ENCODE data around the gene NID1.
"Not testable (repeated sequence)": the region's sequence is repeated elsewhere in the genome, so short reads cannot be mapped to it uniquely, and the experiment has no call there.

The NID1 gene

DNA sequence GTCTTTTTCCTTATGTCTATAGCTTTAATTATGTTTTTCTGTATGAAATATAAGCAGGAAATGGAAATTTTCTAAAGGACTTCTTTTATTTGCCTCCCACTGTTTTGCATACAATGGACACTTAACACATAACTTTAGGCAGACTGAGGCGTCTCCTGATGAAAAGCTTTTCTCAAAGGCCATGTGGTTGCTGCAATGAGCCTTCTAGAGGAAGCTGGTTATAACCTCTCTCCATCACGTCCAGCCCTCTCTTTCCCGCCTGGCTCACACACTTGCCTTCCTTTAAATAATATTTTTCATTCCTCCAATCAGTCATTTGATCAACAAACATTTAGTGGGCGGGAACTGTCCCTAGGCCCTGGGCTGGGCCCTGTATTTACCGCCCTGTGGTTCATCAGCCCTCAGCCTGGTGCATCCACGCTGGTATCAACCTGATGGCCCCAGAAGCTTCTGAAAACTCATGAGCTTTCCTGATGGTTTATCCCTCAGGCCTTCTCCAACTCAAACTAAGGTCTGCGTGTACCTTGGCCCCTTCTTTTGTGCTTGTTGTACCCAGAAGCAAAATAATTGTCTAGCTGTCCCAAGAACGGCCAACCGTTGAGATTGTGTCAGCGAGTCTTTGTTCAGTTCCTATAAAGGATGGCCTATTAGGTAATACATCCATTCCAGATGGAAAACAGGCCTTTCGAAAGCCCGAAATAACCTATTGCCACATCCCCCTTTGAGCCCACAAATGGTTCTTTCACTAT, 122.8 kb downstream of the NID1 start:
- DNase-seq (ENCODE audit: extremely low read depth in 1 of 2, low read depth in 1 of 2) = no peak

DNA sequence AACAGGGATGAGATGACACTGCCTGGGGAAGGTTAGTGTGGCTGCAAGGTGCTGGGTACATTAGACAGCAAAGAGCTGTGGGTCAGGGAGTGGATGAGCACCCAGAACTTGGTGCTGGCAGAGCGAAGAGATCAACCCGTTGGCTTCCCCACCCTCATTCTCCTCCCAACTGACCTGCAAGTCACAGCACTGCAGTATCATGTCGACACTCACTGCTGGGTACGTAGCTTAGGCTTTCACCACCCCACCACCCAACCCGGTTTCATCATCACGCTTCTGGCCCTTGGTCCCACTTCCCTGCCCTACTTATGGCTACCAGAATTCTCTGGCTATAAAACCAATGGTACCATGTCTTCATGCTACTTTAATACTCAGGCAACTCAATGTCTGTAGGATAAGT, 124.6 kb downstream of the NID1 start:
- DNase-seq (ENCODE audit: extremely low read depth in 1 of 2, low read depth in 1 of 2) = no peak

DNA sequence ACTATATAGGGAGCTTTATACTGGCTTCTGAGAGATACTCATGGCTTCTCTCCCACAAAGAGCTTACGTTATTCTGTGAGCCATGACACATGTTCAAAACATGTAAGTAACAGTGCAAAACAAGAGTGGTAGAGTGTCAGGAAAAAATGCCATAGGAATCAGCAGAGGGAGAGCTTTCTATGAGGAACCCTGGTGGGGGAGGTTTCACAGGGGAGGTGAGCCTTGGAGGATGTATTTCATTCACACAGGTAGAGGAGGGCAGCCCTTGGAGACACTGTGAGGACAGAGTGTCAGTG, 125.5 kb downstream of the NID1 start:
- no peak for DNase-seq (ENCODE audit: extremely low read depth in 1 of 2, low read depth in 1 of 2)

DNA sequence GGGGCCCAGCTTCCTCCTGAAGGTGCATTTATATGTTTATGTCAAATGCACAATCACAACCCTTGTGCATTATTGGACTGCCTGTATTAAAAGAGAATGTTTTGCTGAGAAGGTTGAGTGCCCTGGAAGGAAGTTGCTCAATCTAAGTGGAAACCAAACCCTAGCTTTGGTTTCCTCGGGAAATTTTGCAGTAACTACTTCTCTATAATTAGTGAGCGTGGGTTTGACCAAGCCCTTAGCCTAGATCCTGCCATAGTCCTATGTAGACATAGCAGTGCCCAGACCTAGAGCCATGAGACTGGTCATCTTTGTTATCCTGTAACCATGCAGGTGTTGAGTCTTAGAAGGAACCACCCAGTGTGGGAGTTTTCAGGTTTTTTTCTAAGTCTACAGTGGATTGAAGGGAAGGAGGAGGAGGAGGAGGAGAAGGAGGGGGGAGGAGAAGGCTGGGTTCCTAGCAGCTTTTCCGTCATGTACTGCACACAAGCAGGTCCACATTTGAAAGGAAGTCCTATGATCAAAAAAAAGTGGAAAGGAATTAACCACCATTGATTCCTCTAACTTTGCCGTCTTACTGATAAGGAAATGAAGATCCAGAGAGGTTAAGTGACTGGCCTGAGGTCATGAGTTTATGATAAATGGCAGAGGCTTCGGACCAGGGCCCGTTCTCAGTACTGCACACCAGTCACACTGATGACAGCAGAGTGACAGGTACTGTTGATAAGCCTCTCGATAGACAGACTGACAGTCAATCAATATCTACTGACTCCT, 126.0 kb downstream of the NID1 start:
- no peak for DNase-seq (ENCODE audit: extremely low read depth in 1 of 2, low read depth in 1 of 2)

DNA sequence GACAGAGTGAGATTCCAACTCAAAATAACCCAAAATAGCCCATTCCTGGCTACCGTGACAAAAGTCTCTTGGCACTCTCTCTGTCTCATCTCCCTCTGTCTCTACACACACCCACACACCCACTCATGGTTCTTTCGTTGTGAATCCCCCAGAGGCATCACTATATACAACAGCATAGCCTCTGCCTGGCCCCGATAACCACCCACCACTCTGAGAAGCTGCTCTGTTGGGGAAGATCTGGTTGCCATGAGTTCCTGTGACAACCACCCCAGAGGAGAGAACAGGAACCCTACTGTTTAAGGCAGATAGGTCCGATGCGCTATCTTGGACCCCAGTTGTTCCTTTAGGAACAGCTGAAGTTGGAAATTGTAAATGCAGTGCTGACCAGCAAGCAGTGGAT, 127.8 kb downstream of the NID1 start:
- DNase-seq (ENCODE audit: extremely low read depth in 1 of 2, low read depth in 1 of 2) = no peak

DNA sequence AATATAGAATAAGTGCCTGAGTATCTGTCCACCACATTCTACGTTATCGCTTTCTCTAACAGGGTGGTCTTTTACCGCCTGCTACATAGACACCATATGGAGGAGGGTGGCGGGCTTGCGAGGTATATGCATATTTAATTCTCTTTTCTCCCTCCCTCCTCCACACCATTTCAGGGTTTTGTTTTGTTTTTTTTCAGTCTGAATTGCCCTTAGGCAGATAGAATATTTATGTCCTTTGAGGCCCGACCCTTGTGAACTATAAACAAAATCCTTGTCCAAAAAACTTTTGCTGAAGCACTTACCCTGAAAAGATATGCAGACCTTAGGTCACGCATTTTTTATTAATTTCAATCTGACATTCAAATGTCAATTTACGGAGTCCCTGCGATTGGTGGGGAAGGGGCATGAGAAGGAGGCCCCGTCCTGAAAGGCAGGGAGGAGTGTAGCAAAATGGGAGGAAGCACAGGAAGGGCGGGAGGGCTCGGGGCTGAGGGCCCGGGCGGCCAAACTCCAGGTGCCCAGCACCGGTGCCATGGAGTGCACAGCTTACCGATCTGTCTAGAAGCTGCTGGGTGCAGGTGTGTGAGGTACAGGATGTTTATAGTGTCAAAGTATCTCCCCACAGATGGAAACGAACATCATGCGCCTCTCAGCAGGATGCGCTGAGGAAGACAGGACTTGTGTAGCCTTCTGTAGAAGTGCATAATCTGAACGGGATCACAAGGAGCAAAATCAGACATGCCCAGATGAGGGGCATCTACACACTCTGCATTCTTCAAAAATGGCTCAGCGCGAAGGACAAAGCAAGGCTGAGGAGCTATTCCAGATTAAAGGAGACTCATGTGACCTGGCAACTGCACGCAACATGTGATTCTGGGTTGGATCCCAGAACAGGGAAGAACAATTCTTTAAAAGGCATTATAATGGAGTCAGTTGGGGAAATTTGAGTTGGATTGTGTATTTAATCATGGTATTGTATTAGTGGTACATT, 129.4 kb downstream of the NID1 start:
- no peak for DNase-seq (ENCODE audit: extremely low read depth in 1 of 2, low read depth in 1 of 2)

DNA sequence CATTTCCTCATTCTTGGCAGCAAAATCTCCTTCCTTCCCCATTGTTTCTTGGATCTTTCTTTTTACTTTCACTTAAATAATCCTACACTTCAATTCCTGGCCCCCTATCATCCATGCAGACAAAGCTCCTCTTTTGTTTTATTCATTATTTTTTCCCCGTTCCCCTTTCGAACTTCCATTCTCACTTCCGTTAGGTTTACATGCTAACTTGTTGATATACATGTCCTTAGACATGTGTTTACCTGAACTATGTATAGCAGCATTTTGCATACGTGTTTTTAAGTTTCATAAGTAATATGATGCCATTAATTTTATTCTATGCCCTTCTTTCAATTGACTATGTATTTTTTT, 131.1 kb downstream of the NID1 start:
- no peak for DNase-seq (ENCODE audit: extremely low read depth in 1 of 2, low read depth in 1 of 2)

DNA sequence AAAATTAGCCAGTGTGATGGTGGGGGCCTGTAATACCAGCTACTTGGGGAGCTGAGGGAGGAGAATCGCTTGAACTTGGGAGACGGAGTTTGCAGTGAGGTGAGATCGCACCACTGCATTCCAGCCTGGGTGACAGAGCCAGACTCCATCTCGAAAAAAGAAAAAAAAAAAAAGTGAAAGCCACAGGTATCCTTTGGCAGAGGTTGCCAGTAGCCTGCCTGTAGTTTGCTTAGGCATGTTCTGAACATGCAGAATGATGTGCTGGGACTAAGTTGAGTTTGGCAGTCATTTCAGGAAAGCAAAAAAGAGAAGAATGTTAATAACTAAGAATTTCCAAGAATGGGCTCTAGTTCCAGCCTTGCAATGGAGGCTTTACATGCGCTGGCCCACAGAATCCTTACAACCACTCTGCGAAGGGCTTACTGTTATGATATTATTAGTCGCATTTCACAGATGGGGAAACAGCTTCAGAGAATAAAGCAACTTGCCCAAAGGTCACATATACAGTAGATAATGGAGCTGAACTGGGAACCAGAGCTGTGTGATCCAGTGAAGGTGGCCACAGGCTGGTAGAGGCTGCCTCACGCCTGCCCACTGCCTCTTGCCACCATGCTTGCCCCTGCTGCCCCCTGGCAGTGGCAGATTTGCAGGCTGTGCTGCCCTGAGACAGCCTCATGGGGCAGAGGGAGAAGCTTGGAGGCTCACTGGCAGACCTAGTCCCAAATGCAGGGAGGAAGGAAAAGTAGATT, 131.7 kb downstream of the NID1 start:
- DNase-seq (ENCODE audit: extremely low read depth in 1 of 2, low read depth in 1 of 2) = no peak

DNA sequence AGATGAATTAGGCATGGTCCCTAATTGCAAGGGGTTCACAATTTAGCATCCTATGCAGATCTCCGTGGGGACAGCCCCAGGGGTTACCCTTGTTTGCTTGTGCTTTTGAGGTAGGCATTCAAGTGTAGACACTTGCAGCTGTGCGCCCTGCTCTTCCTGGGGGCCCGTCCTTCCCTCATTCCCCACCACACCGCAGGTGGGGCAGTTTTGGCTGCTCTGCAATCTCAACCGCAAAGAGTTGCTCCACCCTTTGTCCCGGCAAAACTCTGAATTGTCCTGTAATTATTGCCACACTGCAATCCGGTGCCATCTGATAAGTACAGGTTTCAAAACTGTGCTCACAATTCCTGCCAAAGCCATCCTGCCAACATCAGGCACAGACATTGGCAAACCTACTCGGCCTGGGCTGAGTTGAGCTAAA, 132.8 kb downstream of the NID1 start:
- DNase-seq (ENCODE audit: extremely low read depth in 1 of 2, low read depth in 1 of 2) = no peak

DNA sequence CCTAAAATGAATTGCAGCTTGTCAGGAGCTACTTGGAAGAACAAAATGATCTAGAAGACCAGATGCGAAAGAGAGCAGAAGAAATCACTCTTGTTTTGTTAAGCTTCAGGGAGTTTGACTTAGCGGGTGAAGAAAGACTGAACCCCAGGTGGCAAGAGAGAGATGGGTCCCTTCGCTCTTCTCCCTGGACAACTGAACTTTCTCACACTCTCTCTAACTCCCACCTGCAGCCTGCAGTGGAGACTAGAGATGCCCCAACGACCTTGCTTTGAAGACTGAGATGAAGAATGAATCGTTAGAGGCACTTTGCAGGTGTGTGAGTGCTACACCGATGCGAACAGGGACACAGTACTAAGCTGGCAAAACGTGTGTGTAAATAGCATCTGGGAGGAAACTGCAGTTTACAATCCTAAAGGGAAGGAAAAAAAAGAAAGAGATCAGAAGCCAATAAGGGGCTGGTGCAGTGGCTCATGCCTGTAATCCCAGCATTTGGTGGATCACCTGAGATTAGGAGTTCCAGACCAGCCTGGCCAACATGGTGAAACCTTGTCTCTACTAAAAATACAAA, 133.6 kb downstream of the NID1 start:
- DNase-seq (ENCODE audit: extremely low read depth in 1 of 2, low read depth in 1 of 2) = no peak

DNA sequence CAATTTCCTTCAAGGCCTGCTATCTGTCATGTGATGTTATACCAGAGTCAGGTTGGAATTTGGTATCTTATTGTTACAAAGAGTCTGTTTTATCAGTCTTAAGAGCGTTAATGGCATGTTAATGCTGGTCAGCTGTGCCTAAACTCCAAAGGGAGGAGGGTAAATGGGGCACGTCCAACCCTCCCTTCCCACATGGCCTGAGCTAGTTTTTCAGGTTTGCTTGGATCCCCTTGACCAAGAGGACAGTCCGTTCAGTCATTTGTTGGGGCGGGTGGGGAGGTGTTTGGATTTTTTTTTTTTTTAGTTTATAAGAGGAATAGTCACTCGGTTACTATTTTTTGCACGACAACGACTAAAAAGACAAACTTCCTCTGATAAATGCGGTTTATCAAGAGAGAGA, 134.3 kb downstream of the NID1 start:
- no peak for DNase-seq (ENCODE audit: extremely low read depth in 1 of 2, low read depth in 1 of 2)

DNA sequence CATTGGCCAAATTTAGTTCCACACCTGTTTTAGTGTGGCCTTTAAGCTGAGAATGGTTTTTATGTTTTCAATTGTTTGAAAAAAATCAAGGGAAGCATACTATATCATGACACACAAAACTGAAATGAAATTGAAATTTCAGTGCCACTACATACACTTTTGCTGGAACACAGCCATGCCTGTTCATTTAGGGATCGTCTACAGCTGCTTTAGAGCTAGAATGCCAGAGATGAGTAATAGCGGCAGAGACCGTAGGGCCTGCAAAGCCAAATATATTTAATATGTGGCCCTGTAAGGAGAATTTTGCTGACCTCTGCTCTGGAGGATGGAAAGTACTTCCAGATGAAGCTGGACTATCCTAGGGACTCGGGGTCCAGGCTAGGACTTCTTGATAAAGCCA, 135.7 kb downstream of the NID1 start:
- DNase-seq (ENCODE audit: extremely low read depth in 1 of 2, low read depth in 1 of 2) = no peak

DNA sequence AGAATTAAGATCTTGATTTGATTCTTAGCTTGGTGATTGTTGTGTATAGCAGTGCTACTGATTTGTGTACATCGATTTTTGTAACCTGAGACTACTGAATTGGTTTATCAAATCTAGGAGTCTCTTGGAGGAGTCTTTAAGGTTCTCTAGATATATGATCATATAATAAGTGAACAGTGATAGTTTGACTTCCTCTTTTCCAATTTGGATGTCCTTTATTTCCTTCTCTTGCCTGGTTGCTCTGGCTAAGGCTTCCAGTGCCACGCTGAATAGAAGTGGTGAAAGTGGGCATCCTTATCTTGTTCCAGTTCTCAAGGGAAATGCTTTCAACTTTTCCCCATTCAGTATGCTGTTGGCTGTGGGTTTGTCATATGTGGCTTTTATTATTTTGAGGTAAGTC, 136.7 kb downstream of the NID1 start:
- no peak for DNase-seq (ENCODE audit: extremely low read depth in 1 of 2, low read depth in 1 of 2)

DNA sequence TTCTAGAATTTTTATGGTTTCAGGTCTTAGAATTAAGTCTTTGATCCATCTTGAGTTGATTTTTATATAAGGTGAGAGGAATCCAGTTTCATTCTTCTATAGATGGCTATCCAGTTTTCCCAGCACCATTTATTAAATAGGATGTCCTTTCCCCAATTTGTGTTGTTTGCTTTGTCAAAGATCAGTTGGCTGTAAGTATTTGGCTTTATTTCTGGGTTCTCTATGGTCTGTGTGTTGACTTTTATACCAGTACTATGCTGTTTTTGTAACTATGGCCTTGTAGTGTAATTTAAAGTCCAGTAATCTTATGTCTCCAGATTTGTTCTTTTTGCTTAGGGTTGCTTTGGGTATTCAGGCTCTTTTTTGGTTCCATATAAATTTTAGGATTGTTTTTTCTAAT, 137.3 kb downstream of the NID1 start:
- not testable (repeated sequence) for DNase-seq (ENCODE audit: extremely low read depth in 1 of 2, low read depth in 1 of 2)
